Adrenal gland (tissue), 12 donors: ENCODE results near the gene ENTPD5. TPM values are rescaled to one million over a fixed set of nuclear protein-coding genes. Genes with fewer than 3 reads are reported as not detected.
A peak's percentile ranks its signal among the peaks of the same experiment; 100 is the strongest.

Experiments
- DNase-seq, 7 donors: peaks; one replicate each; pipeline ENCODE4 v3.0.0-alpha.2; 2019 to 2020
- H3K27ac ChIP-seq, 5 donors: fragments of 200-600 bp; sonication (generic) in 4 of 5; 1 replicate in 3 of 5; 2 replicates in 2 of 5; pipeline versions ENCODE4 v1.5.1 to v1.8.0; 2016 to 2020; ENCODE audit warnings: mild to moderate bottlenecking in 1 of 5
- H3K27me3 ChIP-seq: fragments of 200-600 bp; 2 replicates; pipeline ENCODE4 v1.8.0; 2021
- H3K36me3 ChIP-seq, 2 donors: fragments of 200-600 bp; replicated peaks in 1 of 2; 1 replicate in 1 of 2; 2 replicates in 1 of 2; pipeline versions ENCODE4 v1.5.1 to v1.8.0; 2018 to 2022
- H3K4me1 ChIP-seq, 2 donors: fragments of 200-600 bp; replicated peaks in 1 of 2; 1 replicate in 1 of 2; 2 replicates in 1 of 2; pipeline versions ENCODE4 v1.5.1 to v1.8.0; 2018 to 2021
- H3K4me3 ChIP-seq, 4 donors: fragments of 200-600 bp; sonication (generic) in 3 of 4; one replicate each; pipeline ENCODE4 v1.5.1; 2016 to 2018
- H3K9me3 ChIP-seq, 3 donors: fragments of 200-600 bp; sonication (generic) in 1 of 3; replicated peaks in 1 of 3; 1 replicate in 2 of 3; 2 replicates in 1 of 3; pipeline versions ENCODE4 v1.5.1 to v1.8.0; 2016 to 2021
- CTCF ChIP-seq, 6 experiments: fragments of 450-650 bp in 4 of 6; fragments of 200-600 bp in 2 of 6; sonication (generic) in 1 of 6; IDR thresholded peaks; 1 replicate in 5 of 6; 2 replicates in 1 of 6; pipeline versions ENCODE4 v1.5.1 to v1.8.0; 2016 to 2021; ENCODE audit warnings: antibody characterized with exemption in 6 of 6, mild to moderate bottlenecking in 2 of 6, moderate library complexity in 1 of 6
- POLR2A ChIP-seq, 2 donors: fragments of 450-650 bp; IDR thresholded peaks; one replicate each; pipeline ENCODE4 v1.6.1; 2017; ENCODE audit warnings: antibody characterized with exemption in 2 of 2, mild to moderate bottlenecking in 2 of 2, moderate library complexity in 1 of 2
- WGBS, 4 donors: extraction: QIAGEN DNeasy Blood & Tissue Kit in 2 of 4; methylation state at CpG; one replicate each; pipeline versions ENCODE4 v1.1.5 to v1.1.7; 2013 to 2017; 5-methylcytosine and 5-hydroxymethylcytosine counted together
- intact Hi-C, 2 donors: fragments of 100-400 bp; cut with DNase I; formaldehyde crosslinking; loops; one replicate each; pipeline versions ENCODE4 v1.14.1 to v1.15.0; 2022 to 2023
- polyA plus RNA-seq, 3 donors: library from polyadenylated mRNA; stranded (reverse); fragments of 200-250 nt in 2 of 3; fragments of 350-450 nt in 1 of 3; fragmentation: Illumina TruSeq in 1 of 3; extraction: RNeasy Lipid Tissue Mini Kit (QIAGEN cat#74804) in 1 of 3; gene quantifications; one replicate each; pipeline ENCODE4 v1.2.3, GENCODE V29; 2013 to 2014
- total RNA-seq, 9 donors: library from RNA; depleted of rRNA in 4 of 9; stranded (reverse); fragments of >200 nt in 4 of 9; fragments of 120-200 nt in 1 of 9; fragmentation: NEBNext Ultra II Directional in 1 of 9; extraction: Animal tissue kit (Norgen Biotek cat#: 25700) in 1 of 9; gene quantifications; one replicate each; pipeline versions ENCODE4 v1.1.0 to v1.2.4, GENCODE V29; 2013 to 2023
- donor health status: healthy with polysubstance abuse.
- donor health status: Bipolar disorder and iron deficiency.
- donor health status: DM: yes; HTN: yes; CAD: no.
- donor health status: DM: no; HTN: no; CAD: no.
- donor health status: DM: no; HTN: no; CAD: no.
- donor health status: DM: yes; HTN: yes; CAD: no.

ENTPD5 gene
- total and polyA plus RNA-seq, 12 donors: 6.5 to 18.5 (median 13.5) TPM

- intact Hi-C loops: no loop called here
- WGBS, 4 donors: 97 to 98% (median 98%) methylated on average over 3 of the region's 3 CpGs
- no peak overlapping the region for H3K4me3 ChIP-seq
- no peak for DNase-seq
- H3K36me3 ChIP-seq: no peaks in the 10 kb centered on the region
- no peaks in the 10 kb centered on the region for H3K27me3 ChIP-seq
- no peak overlapping the region for H3K27ac ChIP-seq
- H3K4me1 ChIP-seq: no peaks in the 10 kb centered on the region
- TF ChIP-seq CTCF (IDR thresholded peaks at IDR 0.05) (no peak), POLR2A (IDR thresholded peaks at IDR 0.05) (no peak)
- H3K9me3 ChIP-seq: no peaks in the 10 kb centered on the region
Observed at GRCh38 chr14:74029136-74029535, 10.0 kb upstream of the ENTPD5 start.

- H3K36me3 ChIP-seq: no peaks in the 10 kb centered on the region
- no peaks in the 10 kb centered on the region for H3K9me3 ChIP-seq
- no peak for DNase-seq
- no peaks in the 10 kb centered on the region for H3K27me3 ChIP-seq
- intact Hi-C loops: no loop called here
- H3K27ac ChIP-seq: no peak overlapping the region
- no peak overlapping the region for H3K4me3 ChIP-seq
- 83 to 98% (median 87%) methylated on average over 4 of the region's 4 CpGs for WGBS, 4 donors
- peaks cover 3 to 12% of the 10 kb centered on the region in 2 donors for H3K4me1 ChIP-seq
- TF ChIP-seq CTCF (IDR thresholded peaks at IDR 0.05): no peak
- TF ChIP-seq POLR2A (IDR thresholded peaks at IDR 0.05): no peak
Observed at GRCh38 chr14:74022346-74022745, 3.3 kb upstream of the ENTPD5 start.

GRCh38 chr14:74019408-74020137, 485 bp upstream of the ENTPD5 start:
- H3K27ac ChIP-seq: peak overlapping the region in 4 of 5 donors; percentile 60 to 100 (median 98)
- H3K4me3 ChIP-seq: peak overlapping the region in 2 of 4 donors; percentile 75 to 96
- no peaks in the 10 kb centered on the region for H3K36me3 ChIP-seq
- H3K9me3 ChIP-seq: no peaks in the 10 kb centered on the region
- intact Hi-C loops: no loop called here
- WGBS, 4 donors: 3 to 13% (median 5%) methylated on average over 14 to 21 of the region's 21 CpGs
- H3K27me3 ChIP-seq: no peaks in the 10 kb centered on the region
- H3K4me1 ChIP-seq: peaks cover 3 to 12% of the 10 kb centered on the region in 2 donors
- TF ChIP-seq CTCF (IDR thresholded peaks at IDR 0.05): no peak
- no peak for TF ChIP-seq POLR2A (IDR thresholded peaks at IDR 0.05)
- peak in 3 of 7 donors; percentile 11 to 58 (median 13) for DNase-seq

GRCh38 chr14:74018174-74018585, 908 bp downstream of the ENTPD5 start:
- no peaks in the 10 kb centered on the region for H3K9me3 ChIP-seq
- DNase-seq: no peak
- 2 to 4% (median 3%) methylated on average over 8 of the region's 8 CpGs for WGBS, 4 donors
- H3K27ac ChIP-seq: peak overlapping the region; percentile 84 to 100 (median 97)
- H3K36me3 ChIP-seq: no peaks in the 10 kb centered on the region
- H3K4me3 ChIP-seq: peak overlapping the region in 3 of 4 donors; percentile 75 to 96 (median 82)
- H3K27me3 ChIP-seq: no peaks in the 10 kb centered on the region
- intact Hi-C loops: no loop called here
- no peak for TF ChIP-seq POLR2A (IDR thresholded peaks at IDR 0.05)
- H3K4me1 ChIP-seq: peaks cover 3 to 12% of the 10 kb centered on the region in 2 donors

- TF ChIP-seq CTCF (IDR thresholded peaks at IDR 0.05): no peak
- no peak for TF ChIP-seq POLR2A (IDR thresholded peaks at IDR 0.05)
- no peak overlapping the region for H3K4me3 ChIP-seq
- DNase-seq: no peak
- intact Hi-C loops: no loop called here
- H3K27me3 ChIP-seq: no peaks in the 10 kb centered on the region
- no peak overlapping the region for H3K27ac ChIP-seq
- H3K36me3 ChIP-seq: peaks cover 0 to 7% of the 10 kb centered on the region in 2 donors
- H3K4me1 ChIP-seq: peaks cover 3 to 12% of the 10 kb centered on the region in 2 donors
- no peaks in the 10 kb centered on the region for H3K9me3 ChIP-seq
Observed at GRCh38 chr14:74015963-74016362, 3.1 kb downstream of the ENTPD5 start.
